OCI-LY7 (cell line): ENCODE results near the gene HGS.

Experiments used
- CTCF ChIP-seq: fragments of 200-600 bp; sonication (generic); conservative IDR thresholded peaks from 2 replicates; pipeline ENCODE4 v1.5.1; 2014; ENCODE audit warnings: mild to moderate bottlenecking, antibody characterized with exemption, low read length, moderate library complexity, mixed read lengths
- EZH2phosphoT487 ChIP-seq: fragments of 200-600 bp; sonication (generic); IDR thresholded peaks from 2 replicates; pipeline ENCODE4 v1.6.1; 2018; ENCODE audit warnings: low read depth, borderline replicate concordance, mild to moderate bottlenecking, mixed run types, antibody characterized with exemption, low read length, moderate library complexity, mixed read lengths

DNA sequence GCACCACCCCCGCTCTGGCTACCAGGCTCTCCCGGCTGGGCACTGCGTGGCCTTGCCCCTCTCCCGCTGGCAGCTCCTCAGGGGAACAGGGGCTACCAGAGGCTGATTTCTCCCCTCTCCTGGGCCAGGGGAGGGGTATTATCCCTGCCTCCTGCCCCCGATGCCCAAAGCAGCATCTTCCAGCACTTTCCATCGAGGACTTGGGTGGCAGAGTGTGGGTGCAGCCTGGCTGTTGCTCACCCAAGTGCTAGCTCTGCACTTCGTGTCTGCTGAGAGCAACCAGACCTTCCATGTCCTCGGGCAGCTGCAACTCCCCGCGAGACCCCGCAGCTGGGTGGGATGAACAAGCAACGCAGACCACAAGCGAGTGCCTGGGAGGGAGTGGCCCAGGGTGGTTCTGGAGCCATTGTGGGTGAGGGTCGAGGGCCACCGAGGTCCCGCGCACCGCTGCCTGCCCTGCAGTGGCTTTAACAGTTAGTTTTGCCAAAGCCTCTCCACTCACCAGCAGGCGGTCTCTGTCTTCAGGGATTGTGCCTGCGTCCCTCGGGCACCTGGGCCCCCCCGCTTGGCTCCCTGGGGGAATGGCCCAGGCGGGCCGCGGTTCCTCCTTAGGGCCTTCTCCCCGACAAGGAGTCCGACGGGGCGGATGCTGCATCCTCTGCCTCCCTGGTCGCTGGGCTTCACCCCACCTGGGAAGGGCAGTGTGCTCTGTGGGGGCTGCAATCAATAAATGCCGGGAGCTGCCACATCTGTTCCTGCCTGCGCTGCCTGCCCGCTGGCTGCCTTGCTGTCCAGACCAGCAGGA is 36.7 kb downstream of the HGS start:
- TF ChIP-seq CTCF (no peak), EZH2phosphoT487 (no peak)
